Embryonic facial prominence (tissue), 1 donor: ENCODE measurements around the gene HMGXB3.

Experiments used
- DNase-seq: peaks from one replicate; pipeline ENCODE4 v3.0.0-alpha.2; 2016; ENCODE audit errors: extremely low spot score

HMGXB3 gene

GRCh38 chr5:150053713-150054392, 53.3 kb downstream of the HMGXB3 start:
- DNase-seq, result no peak

DNA sequence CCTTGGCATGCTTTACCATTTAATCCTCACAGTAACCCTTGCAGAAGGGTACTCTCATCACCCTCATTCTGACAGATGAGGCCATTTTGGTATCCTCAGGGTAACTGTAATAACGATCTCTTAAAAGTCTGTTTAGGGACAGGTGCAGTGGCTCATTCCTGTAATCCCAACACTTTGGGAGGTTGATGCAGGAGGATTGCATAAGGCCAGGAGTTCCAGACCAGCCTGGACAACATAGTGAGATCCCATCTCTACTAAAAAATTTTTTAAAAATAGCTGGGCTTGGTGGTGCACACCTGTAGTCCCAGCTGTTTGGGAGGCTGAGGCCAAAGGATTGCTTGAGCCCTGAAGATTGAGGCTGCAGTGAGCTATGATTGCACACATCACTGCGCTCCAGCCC, 54.0 kb downstream of the HMGXB3 start:
- no peak for DNase-seq

DNA sequence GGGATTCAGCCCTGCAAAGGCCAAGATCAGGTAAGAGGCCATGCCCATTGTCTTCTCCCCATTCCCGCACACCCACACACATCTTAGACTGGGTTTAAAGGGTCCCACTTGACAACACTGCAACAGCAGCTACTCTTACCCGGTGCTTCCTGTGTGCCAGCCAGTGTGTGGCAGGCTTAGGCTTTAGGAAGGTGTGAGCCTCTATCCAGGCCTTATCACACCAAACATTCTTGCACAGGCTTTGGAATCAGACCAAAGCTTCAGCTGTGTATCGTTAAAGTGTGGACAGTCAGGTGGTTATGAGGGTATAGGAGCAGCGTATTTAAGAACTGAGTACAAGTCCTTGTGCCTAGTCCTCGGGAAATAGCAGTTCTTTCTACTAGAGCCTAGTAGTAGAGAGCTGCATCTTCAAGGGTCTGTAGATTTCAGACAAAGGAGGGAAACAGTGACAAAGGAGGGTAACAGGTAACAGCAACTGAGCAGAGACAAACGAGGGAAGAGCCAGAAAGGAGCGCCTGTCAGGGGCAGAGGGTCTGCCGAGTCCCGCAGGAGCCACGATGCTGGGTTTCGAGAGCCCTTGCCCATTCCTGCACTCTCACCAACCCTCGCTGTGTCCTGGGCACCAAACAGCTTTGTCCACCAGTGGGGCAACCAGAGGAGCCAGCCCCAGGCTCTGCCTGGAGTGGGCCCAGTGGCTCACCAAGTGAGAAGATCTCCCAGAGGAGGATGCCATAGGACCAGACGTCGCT, 55.0 kb downstream of the HMGXB3 start:
- DNase-seq, result no peak

GRCh38 chr5:150056075-150056443, 55.5 kb downstream of the HMGXB3 start:
- no peak for DNase-seq

DNA sequence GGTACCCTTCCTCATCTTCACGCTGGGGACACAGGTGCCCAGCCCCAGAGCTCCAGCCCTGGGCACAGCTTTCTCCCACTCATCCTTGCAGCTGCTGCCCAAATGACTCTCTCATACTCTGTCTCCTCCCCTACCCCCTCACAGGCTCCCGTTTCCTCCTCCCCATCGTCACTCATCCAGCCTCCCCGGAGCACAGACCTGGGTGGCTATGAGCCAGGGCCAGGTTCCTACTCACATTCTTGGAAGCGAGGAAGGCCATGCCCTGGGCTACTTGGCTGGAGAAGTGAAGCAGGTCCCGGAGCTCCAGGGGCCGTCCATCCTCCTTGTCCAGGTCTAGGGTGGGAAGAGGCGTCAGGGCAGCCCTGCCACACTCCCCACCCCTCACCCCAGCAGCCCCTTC, 56.5 kb downstream of the HMGXB3 start:
- DNase-seq, result no peak

- DNase-seq, result no peak
Observed at GRCh38 chr5:150057511-150057910, 57.0 kb downstream of the HMGXB3 start.

DNA sequence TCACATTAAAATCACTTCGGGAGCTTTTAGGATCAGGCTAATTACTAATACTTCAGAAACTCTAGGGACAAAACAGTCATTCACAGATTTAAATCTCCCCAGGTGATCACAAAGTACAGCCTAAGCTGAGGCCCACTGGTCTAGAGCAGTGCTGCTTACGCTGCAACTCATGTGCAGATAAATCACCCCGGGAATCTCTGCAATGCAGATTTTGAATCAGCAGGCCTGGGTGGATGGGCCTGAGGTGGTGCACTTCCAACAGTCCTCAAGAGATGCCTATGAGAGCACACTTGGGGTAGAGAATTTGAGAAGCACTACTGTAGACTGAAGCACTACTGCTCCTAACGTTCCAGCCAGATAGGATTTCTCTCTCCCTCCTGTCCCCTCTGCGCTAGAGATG, 57.5 kb downstream of the HMGXB3 start:
- DNase-seq, result no peak

- DNase-seq, result no peak
Observed at GRCh38 chr5:150058480-150059126, 58.1 kb downstream of the HMGXB3 start.

GRCh38 chr5:150059623-150060022, 59.1 kb downstream of the HMGXB3 start:
- no peak for DNase-seq

DNA sequence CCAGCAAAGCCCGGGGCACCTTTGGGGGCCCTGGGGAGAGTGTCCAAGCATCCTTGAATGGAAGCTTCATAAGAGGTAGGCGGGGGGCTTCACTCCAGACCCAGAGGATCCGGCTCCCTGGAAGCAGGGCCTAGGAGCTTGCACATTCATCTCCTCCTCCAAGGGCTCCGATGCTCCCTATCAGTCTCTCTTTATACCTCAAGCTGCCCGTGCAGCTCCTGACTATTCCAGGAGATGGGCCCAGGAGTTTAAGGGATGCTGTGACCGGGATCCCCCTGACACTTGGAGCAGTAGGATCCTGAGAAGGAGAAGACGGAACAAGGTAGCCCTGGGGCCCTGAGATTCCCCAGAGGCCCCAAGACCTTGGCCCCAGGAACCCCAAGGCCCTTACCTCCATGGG, 59.9 kb downstream of the HMGXB3 start:
- DNase-seq, result no peak

GRCh38 chr5:150061538-150061995, 61.0 kb downstream of the HMGXB3 start:
- no peak for DNase-seq

GRCh38 chr5:150062216-150062922, 61.8 kb downstream of the HMGXB3 start:
- no peak for DNase-seq

DNA sequence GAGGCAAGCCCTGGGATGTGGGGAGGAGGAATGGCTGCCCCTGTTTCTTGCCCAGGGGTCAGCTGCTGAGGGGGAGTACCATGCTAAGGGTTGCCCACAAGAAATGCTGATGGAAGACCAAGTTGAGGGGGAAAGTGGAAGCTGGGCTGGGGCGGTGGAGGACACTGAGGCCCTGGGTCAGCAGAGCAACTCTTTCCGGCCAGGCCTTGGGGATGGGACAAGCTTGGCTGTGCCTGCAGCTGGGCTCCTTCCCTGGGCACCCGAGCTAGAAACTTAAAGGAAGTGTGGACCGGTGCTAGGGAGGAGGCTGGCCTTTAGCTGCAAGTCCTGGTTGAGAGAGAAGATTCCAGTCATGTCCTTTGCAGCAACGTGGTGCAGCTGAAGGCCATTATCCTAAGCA, 63.1 kb downstream of the HMGXB3 start:
- DNase-seq, result no peak

DNA sequence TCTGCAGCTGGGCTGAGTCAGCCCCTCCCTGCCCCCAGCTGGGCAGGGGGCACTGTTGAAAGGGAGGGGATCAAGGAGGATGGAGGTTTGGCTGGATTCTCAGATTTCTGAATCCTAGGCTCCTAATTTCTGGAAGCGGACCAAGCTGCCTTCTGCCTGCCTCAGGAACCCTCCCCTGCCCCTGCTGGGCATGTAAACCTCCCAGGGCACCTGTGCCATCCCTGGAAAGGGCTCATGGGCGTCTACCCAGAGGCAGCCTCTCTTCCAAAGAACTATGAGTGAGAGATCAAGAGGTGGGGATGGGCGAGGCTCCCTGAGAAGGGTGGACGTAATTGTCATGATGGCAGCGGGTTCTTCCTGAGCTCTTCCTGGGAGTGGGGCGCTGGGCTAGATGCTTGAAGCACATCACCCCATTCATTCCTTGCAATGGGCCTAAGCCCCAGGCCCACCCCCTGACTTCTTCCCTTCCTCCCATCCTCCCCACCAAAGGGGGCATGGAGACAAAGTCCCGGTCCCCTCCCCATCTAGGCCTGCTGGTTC, 64.2 kb downstream of the HMGXB3 start:
- DNase-seq, result no peak

DNA sequence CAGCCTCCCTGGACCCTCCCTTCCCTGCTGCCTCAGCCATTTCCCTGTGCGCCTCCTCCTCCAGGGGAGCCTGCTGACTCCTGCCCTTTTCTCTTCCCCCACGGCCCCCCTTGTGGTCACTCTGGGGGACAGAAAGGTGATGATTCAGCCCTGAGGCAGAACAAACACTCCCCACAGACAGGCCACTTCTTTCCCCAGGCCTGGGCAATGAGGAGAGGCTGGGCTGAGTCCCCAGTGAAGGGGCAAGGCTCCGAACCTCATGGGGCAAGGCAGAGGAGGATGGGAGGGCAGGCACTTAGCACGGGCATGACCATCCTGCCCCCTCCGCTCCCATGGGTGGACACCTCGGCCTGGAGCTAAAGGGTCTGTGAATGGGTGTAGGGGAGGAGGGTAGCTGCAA, 64.8 kb downstream of the HMGXB3 start:
- DNase-seq, result no peak

DNA sequence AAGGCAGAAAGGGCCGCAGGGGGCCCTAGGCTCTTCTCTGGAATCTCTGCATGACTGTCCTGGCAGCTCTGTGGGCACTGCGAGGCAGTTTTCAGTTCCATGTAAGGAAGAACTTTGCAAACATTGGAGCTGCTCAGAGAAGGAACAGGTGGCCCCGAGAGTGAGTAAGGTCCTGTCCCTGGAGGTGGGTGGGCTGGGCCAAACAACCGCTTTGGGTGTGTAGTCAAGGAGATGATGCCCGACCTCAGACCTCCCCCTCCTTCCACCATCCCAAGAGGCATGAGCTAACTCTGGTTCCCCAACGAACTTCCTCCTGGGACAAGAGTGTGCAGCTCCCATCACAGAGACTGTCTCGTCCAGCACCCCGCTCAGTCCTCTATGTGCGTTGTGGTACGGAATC, 65.3 kb downstream of the HMGXB3 start:
- DNase-seq, result no peak

DNA sequence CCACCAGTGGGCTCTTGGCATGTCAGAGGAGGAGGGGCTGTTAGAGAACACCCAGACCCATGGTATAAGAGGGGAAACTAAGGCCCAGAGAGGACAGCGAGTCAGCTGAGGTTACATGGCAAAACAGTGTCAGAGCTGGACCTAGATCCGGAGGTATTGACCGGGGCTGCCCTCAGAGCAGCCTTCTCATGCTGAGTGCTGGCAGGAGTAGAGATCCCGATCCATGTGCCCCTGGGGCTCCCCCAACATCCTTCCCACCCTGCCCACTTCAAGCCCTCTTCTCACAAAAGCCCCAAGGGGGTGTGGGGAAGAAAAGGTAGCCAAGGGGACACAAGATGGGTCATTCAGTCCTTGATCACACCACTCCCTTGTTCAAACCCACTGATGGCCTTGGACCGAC, 65.9 kb downstream of the HMGXB3 start:
- no peak for DNase-seq

GRCh38 chr5:150066901-150067396, 66.4 kb downstream of the HMGXB3 start:
- DNase-seq, result no peak

GRCh38 chr5:150067405-150067960, 66.9 kb downstream of the HMGXB3 start:
- DNase-seq, result no peak

DNA sequence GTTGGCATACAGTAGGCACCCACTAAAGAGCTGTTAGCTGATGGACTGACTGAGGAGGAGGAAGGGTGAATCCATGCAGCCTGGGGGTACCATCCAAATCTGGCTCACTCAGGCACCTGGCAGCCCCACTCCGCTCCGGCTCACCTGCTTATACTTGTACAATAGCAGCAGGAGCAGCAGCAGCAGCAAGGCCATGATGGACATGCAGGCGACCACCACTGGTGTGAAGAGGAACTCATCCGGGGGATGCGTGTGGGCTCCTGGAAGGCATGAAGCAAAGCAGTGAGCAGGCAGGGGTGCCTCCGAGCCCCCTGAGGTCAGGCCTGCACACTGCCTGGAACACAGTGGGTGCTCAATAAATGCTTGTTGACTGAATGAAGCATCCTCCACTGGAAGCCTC, 67.5 kb downstream of the HMGXB3 start:
- DNase-seq, result no peak

DNA sequence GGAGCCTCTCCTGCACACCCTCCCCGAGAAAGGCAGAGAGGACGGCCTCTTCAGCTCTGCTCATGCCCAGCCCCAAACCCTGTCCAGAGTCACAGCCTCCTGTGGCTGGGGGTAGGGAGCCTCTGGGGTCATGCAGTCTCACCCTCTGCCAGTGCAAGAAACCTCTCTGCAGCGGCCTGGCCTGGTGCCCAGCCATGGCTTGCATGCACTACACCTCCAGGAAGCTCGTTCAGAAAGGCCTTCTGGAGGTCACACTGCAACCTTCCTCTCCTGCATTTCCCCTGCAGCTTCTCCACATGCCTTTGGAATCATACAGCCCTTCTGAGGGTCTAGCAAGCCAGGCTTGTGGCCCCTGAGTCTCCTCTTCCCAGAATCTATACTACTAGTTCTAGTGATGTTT, 67.9 kb downstream of the HMGXB3 start:
- no peak for DNase-seq
